ENCODE measurements around the gene GPR62.

The GPR62 gene

DNA sequence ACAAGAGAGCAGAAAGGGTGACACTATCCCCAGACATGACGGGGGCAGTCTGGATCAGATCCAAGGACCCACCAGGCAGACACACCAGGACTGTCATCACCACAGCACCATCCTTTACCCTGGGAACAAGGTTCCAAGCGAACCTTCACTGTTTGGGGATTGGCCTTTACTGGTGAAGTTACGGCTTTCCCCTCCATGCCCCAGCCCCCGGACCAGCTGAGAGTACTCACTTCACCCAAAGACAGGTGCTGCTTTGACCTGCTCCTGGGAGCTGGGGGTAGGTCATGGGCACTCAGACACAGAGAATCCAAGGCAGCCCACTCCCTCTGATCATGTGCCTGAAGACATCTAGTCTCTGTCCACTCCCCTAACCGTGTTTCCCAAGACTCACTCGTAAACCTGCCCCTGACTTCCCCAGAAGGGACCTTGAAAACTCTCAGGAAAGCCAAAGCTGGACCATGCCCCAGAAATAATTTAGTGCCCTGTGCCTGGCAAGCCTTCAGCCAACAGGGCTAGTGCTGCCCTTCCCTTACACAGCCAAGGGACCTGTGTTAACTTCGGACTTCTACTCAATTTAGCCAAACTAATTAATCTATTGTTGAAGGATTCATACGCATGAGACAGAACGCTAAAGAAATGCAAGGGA, 16.3 kb upstream of the GPR62 start:
- no peak for FAIRE-seq

DNA sequence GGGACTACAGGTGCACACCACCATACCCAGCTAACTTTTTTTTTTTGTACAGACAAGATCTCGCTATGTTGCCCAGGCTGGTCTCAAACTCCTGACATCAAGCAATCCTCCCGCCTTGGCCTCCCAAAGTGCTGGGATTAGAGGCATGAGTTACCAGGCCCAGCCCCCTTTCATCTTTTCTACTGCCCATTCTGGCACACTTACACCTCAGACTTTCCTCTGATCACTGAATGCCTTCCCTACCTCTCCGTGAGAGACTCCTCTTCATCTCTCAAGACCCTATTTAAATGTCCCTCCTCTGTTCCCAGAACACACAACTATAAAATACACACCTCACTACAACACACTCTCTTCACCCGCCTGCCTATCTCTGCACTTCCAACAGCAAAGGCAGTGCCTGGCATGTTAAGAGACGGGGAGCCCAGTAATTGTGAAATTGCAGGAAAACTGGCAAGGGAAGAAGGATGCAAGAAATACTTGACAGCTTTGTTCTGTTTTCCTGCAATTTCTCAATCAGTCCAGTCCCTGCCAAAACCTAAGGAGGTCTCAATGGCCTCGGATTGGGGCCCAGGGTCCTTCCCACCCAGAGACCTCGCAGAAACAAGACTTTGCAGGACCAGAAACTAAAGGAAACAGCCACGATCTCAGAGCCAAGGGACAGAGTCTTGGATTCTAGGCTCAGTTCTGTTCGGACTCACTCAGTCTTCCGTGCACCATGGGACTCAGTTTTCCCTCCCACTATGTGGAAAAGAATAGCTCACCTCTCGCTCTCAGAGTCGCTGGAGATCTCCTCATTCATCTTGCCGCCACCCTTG, 14.3 kb upstream of the GPR62 start:
- no peak for FAIRE-seq

DNA sequence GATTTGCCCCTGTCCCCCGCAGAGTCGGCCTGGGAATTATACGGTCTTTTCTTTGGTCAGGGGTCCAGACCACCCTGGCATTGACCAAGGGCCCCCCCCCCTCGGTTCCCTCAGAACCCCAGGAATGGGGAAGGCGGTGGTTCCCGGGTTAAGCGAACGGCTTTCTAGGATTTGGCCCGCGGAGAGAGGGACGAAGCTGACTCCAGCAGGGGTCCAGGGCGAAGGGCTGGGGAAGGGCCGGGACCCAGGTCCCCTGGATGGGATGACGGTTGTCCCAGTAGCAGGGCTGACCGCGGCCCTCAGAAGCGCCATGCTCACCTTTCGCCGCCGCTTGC, 13.8 kb upstream of the GPR62 start:
- no peak for FAIRE-seq

DNA sequence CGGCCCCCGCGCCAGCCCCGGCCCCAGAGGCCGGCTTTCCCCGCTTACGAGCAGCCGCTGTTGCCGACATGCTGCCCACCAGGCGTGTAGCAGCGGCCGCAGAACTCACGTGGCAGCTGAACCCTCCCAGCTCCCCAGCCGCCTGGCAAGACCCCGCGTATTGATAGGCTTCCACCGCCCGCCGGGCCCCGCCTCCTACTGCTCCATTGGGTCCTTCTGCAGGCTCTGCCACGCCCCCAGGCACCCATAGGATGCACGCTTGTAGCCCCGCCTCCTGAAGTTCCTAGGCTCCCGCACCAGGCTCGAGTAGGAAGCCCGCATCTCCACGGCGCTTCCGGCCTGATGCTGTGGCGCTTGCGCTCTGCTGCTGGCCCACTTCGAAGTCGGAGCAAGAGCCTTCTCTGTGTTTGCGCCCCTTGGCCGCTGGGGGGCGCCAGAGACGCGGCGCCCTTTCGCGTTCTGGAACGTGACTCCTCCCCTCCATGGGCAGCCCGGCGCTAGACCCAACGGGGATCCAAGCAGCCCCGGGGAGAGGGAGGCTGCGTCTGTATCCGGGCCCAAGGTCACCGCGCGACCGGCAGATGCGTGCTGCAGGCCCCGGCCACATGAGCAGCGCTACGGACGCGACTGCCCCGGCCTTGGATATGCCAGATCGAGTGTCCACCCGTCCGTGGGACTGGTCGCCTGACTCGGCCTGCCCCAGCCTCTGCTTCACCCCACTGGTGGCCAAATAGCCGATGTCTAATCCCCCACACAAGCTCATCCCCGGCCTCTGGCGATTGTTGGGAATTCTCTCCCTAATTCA, 13.2 kb upstream of the GPR62 start, which contains the start of the genes PARP3 and RRP9:
TSS of gene PARP3 (plus strand) at position 566 of the 805 bp plus-strand sequence. CDS start 993 bp downstream, outside the sequence.
TSS of gene RRP9 (minus strand) at position 107 of the 805 bp plus-strand sequence. CDS start at position 70, 37 bp downstream.
- FAIRE-seq, result peak; percentile 90

DNA sequence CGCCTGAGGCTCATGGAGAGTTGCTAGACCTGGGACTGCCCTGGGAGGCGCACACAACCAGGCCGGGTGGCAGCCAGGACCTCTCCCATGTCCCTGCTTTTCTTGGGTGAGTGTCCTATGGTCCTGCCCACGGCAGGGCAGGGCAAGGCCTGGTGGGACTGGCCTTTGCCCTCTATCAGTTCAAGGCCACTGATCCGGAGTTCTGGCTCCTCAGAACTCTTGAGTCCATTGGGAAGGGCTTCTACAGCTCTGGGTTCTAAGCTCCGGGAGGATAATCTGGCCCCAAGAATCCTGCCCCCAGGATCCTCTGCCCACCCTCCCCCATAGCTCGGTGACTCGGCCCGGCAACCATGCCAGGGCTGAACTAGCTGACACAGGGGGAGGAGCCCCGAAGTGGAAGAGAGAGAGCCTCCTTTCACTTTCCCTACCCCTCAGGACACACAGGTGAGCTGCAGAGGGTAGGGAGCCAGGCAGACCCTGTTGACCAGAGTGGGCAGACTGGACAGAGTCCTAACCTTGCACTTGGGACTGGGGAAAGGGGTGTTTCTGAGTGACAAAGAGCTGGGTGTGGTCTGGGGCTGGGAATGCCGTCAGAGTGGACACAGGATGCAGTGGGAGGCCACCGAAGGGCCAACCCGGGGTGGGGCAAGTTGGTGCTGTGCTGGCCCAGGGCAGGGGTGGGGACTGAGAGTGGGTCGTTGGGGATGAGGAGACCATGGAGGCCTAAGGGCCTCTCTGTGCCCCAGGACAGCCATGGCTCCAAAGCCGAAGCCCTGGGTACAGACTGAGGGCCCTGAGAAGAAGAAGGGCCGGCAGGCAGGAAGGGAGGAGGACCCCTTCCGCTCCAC, 12.4 kb upstream of the GPR62 start:
- FAIRE-seq, result no peak

DNA sequence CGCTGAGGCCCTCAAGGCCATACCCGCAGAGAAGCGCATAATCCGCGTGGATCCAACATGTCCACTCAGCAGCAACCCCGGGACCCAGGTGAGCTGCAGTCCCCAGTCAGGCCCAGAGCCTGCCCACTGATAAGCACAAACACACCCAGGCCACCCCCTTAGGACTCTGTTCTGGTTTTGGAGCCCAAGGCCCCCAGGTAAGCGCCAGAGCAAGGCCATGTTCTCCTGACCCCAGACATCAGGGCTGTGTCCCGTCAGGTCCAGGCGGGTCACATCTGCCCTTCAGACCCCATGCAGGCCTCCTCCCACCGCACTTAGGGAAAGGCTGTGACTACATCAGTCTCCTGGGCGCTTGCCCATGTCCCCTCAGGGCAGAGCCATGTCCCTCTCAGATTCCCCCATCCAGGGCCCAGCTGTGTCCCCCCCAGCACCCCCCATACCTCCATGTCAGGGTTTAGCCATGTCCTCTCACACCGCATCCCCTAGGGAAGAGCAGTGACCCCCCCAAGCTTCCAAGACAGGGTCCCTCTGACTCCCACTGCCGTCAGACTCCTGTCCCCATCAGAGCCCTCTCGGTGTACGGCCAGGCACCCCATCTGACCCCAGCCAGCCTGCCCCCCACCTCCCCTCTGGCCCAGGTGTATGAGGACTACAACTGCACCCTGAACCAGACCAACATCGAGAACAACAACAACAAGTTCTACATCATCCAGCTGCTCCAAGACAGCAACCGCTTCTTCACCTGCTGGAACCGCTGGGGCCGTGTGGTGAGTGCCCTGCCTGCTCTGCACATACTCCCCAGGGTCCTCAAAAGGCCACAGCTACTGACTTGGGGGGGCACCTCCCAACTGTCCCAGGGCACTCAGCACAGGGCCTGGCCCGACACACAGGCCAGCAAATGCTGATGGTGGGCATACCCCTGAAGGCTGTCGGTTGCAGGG, 11.5 kb upstream of the GPR62 start:
- no peak for FAIRE-seq

DNA sequence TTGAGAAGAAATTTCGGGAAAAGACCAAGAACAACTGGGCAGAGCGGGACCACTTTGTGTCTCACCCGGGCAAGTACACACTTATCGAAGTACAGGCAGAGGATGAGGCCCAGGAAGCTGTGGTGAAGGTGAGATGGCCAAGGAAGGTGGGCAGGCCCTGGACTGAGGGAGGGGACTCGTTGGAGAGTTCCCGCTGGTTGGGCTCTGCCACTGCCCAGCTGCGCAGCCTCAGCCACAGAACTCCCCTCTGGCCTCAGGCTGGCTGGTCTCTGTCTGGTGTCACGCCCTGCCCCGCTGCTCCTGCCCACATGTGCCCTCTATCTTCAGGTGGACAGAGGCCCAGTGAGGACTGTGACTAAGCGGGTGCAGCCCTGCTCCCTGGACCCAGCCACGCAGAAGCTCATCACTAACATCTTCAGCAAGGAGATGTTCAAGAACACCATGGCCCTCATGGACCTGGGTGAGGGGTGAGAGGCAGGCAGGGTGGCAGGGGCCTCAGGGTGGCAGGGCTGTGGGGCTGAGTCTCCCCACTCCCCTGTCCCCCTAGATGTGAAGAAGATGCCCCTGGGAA, 10.6 kb upstream of the GPR62 start:
- FAIRE-seq, result no peak

DNA sequence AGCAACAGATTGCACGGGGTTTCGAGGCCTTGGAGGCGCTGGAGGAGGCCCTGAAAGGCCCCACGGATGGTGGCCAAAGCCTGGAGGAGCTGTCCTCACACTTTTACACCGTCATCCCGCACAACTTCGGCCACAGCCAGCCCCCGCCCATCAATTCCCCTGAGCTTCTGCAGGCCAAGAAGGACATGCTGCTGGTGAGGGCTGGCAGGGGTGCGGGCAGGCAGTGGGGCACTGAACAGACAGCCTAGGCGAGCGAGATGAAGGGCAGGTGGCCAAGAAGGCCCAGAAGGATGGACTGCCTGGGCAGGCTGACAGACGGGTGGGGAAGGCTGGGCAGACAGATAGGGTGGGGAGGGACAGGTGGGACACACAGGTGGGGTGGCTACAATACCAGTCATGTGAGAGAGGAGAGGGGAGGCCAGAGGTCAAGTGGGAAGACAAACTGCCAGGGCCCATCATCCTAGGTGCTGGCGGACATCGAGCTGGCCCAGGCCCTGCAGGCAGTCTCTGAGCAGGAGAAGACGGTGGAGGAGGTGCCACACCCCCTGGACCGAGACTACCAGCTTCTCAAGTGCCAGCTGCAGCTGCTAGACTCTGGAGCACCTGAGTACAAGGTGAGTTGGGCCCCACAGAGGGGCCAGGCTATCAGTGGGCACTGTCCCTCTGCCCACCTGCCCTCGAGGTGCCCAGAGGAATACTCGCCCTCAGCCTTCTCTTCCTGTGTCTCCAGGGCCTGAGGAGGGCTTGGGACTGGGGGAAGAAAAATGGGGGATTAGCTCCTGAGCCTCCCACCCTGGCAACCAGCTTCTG, 9.9 kb upstream of the GPR62 start:
- no peak for FAIRE-seq

DNA sequence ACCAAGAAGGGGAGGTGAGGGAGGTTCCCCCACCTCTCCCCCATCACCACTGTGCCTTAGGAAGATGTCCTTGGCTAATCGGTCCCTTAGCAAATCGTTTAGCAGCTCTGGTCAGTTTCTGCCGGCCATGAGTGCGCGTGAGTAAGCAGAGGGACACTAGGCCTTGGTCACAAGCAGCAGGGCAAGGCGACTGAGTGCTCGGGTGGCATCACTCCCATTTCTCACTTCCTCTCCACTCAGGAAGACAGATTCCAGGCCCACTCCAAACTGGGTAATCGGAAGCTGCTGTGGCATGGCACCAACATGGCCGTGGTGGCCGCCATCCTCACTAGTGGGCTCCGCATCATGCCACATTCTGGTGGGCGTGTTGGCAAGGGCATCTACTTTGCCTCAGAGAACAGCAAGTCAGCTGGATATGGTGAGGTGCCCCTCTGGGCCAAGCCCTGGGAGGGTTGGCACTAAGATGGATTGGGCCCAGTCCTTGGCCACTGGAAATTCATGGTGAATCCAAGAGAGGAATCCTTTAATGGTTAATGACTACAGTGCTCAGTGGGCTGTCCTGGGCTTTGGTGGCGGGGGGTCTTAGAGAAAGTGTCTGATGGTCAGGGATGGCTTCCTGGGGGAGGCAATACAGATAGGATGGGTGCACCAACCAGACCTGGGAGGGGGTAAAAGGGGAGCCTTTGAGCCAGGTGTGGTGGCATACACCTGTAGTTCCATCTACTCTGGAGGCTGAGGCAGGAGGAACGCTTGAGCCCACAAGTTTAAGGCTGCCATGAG, 9.1 kb upstream of the GPR62 start:
- FAIRE-seq, result no peak

DNA sequence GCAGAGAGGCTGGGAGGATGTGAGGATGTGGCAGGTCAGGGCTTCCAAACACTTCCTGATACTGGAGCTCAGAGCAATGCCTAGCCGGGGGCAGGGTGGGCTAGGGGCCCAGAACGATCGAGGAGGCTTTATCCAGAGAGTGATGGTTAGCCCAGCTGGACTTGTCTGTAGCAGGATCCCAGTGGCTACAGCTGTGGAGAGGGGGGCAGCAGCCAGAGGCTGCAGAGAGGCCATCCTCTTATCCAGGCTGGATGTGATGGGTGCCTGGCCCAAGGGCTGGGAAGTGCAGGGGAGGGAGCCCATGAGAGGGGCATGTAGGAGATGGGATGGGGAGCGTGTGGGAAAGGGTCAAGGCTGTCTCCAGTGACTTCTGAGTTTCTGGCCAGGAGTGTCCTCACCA, 8.4 kb upstream of the GPR62 start:
- no peak for FAIRE-seq

DNA sequence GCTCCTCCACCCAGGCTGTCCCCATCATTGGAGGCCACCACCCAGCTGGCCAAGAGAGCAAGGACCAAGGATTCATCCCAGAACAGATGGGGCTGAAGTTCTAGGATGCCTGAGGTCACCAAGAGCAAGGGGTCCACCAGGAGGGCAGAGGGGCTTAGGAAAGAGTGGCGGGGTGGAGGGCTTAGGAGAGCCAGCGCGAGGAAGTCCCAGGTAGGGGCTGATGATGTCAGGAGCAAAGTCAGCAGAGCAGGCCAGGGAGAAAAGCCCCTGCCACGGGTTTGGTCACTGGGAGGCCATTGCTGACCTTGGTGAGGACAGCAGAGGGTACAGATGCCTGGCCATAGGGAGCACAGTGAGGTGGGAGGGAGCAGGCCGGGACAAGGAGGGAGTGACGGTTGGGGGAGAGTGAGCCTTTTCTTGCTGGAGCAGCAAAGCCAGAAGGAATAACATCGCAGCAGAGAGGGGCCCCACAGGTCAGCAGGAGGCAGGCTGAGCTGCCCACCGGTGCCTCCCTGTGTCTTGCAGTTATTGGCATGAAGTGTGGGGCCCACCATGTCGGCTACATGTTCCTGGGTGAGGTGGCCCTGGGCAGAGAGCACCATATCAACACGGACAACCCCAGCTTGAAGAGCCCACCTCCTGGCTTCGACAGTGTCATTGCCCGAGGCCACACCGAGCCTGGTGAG, 7.8 kb upstream of the GPR62 start:
- no peak for FAIRE-seq

DNA sequence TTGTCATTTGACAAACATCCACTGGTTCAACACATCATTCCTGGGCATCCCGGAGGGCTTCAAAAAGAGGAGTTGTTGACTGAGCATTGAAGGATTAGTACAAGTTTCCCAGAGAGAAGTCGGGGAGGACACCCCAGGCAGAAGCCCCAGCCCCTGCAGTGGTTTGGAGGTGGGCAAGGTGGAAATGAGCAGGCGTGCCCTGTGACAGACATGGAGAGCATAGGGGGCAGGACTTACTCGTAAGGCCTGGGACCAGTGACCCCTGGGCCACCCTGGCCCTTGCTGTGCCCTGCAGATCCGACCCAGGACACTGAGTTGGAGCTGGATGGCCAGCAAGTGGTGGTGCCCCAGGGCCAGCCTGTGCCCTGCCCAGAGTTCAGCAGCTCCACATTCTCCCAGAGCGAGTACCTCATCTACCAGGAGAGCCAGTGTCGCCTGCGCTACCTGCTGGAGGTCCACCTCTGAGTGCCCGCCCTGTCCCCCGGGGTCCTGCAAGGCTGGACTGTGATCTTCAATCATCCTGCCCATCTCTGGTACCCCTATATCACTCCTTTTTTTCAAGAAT, 7.1 kb upstream of the GPR62 start:
- FAIRE-seq, result no peak

DNA sequence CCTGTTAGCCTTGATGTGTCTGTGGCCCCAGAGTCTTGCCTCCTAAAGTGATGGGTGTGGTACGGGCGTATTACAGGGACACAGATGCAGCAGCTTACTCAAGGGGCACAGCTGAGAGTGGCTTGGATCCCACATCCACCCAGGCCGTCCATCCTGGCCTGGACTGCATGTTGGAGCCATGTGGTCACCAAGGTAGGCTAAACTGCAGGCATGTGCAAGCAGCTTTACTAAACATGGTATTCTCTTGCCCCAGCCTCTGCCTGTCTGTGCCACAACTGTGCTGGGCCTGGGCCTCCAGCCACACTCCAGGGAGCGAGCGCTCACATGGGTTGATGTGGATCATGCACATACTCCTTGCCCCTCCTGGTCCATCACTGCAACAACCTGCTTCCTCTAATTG, 6.1 kb upstream of the GPR62 start:
- FAIRE-seq, result no peak

DNA sequence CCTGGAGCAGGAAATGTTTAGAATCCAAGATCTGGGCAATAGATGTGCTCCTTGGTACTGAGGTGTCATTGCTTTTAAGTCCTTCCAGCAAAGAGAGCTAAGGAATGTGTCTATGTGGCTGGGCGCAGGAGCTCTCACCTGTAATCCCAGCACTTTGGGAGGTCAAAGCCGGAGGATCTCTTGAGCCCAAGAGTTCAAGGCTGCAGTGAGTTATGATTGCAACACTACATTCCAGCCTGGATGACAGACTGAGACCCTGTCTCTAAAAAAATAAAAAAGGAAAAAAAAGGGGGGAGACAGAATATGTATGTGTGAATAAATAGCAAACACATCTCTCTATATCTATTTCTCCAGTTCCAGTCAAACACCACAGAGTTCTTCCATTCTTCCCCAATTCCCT, 4.3 kb upstream of the GPR62 start:
- FAIRE-seq, result no peak

DNA sequence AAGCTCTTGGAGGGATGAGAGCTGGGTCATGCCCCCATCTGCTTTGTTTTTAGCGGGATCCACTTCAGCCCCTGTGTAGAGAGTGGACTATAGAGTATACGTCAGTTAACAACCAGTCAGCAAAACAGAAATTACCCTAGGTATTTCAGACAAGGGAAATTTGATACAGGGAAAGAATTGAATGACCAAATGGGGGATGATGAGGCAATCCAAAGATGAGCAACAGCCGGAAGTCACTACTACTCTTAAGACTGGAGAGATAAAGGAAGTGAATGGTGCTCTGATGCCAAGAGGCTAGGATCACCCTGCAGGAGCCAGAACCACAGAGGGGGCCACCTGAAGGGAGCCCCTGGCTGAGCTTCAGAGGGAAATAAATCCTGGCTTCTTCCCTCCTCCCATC, 1.7 kb upstream of the GPR62 start:
- FAIRE-seq, result no peak

DNA sequence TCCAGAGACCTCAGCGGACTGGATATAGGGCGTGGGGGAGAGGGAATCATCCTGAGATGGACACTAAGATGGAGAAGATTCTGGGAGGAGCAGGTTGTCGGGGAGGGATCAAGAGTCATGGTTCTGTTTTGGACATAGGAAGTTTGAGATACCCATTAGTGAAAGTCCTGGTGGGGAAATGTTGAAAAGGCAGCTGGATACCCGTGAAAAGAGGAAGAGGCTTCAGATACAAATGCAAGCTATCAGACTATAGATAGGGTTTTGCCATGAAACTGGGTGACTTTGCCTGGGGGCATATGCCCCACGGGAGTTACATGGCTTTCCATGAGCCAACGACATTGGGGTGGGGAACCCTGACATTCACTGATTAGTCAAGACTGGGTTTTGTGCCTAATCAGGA, 1.1 kb upstream of the GPR62 start:
- FAIRE-seq, result no peak

DNA sequence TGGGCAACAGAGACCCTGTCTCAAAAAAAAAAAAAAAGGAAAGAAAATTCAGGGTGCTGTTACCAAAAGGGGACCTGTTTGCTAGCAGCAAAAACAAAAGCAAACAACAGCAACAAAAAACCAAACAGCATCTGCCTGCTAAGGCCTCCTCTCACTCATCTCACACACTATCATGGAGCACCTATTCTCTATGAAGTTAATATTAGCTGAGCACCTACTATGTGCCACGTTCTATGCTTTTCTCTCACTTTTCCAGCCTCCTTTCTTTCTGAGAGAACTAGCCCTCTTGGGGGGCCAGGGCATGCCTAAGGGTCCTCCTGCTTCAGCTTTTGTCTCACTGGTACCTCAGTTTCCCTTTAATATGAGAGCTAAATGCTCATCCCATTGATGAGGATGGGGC, 468 bp upstream of the GPR62 start:
- FAIRE-seq, result no peak
